HEK293 (cell line): Measurements from ENCODE around the gene PLPPR1.

Source experiments
- CTCF ChIA-PET: fragments of 350-600 bp; formaldehyde crosslinking; extraction: SDS; loops from one replicate; lab custom pipeline; 2021; ENCODE audit warnings: antibody characterized with exemption; lab: Yijun Ruan, JAX
- POLR2A ChIA-PET: fragments of 300-600 bp; formaldehyde crosslinking; extraction: SDS; loops from one replicate; lab custom pipeline; 2020; ENCODE audit warnings: antibody characterized with exemption, inconsistent platforms; lab: Yijun Ruan, JAX
- H3K27ac ChIP-seq: fragments of 200-500 bp; sonication (Bioruptor generic); 2 replicates; pipeline ENCODE4 v1.5.1; 2014; ENCODE audit warnings: low read depth, low read length, control low read depth, inconsistent platforms; ENCODE audit errors: extremely low read depth
- H3K36me3 ChIP-seq, 2 experiments: fragments of 200-500 bp in 1 of 2; sonication (Bioruptor generic) in 1 of 2; 1 replicate in 1 of 2; 2 replicates in 1 of 2; pipeline ENCODE4 v1.5.1; 2014 to 2017; ENCODE audit warnings: inconsistent platforms in 2 of 2, low read length in 2 of 2; ENCODE audit not compliant: control insufficient read depth in 2 of 2, insufficient read depth in 1 of 2
- H3K4me1 ChIP-seq: fragments of 200-500 bp; sonication (Bioruptor generic); 2 replicates; pipeline ENCODE4 v1.5.1; 2014; ENCODE audit warnings: mild to moderate bottlenecking, low read length, inconsistent platforms; ENCODE audit not compliant: control insufficient read depth, insufficient read depth
- H3K4me3 ChIP-seq: 2 replicates; pipeline ENCODE4 v1.5.1; 2011; ENCODE audit warnings: low read depth, mild to moderate bottlenecking, control low read depth, low read length, moderate library complexity
- H3K9me3 ChIP-seq: fragments of 200-500 bp; sonication (Bioruptor generic); 2 replicates; pipeline ENCODE4 v1.5.1; 2014; ENCODE audit warnings: low read depth, low read length, inconsistent platforms; ENCODE audit not compliant: control insufficient read depth, insufficient read depth
- BCL11B ChIP-seq: fragments of 450-650 bp; formaldehyde crosslinking; IDR thresholded peaks from 2 replicates; pipeline ENCODE4 v1.5.1; 2016; ENCODE audit warnings: low read depth, missing biosample characterization, missing genetic modification characterization
- GLIS2 ChIP-seq: fragments of 450-650 bp; formaldehyde crosslinking; IDR thresholded peaks from 2 replicates; pipeline ENCODE4 v1.5.1; 2016; ENCODE audit warnings: missing biosample characterization, missing genetic modification characterization
- KLF1 ChIP-seq: fragments of 450-650 bp; formaldehyde crosslinking; IDR thresholded peaks from 2 replicates; pipeline ENCODE4 v1.5.1; 2016; ENCODE audit warnings: missing biosample characterization, missing genetic modification characterization
- SCRT1 ChIP-seq: fragments of 450-650 bp; formaldehyde crosslinking; IDR thresholded peaks from 2 replicates; pipeline ENCODE4 v1.5.1; 2016; ENCODE audit warnings: missing biosample characterization, missing genetic modification characterization, borderline replicate concordance
- ZBTB21 ChIP-seq: fragments of 450-650 bp; formaldehyde crosslinking; IDR thresholded peaks from 2 replicates; pipeline ENCODE4 v1.5.1; 2017; ENCODE audit warnings: missing biosample characterization, missing genetic modification characterization
- ZFP3 ChIP-seq: fragments of 450-650 bp; formaldehyde crosslinking; IDR thresholded peaks from 2 replicates; pipeline ENCODE4 v1.5.1; 2016; ENCODE audit warnings: low read depth, missing biosample characterization, missing genetic modification characterization
- ZFP69B ChIP-seq: fragments of 450-650 bp; formaldehyde crosslinking; IDR thresholded peaks from 2 replicates; pipeline ENCODE4 v1.5.1; 2016; ENCODE audit warnings: missing biosample characterization, missing genetic modification characterization
- ZNF274 ChIP-seq, 2 experiments: fragments of 200-500 bp in 1 of 2; fragments of 450-650 bp in 1 of 2; sonication (Bioruptor generic) in 1 of 2; formaldehyde crosslinking in 1 of 2; IDR thresholded peaks; 2 replicates each; pipeline versions ENCODE4 v1.5.1 to v1.6.1; 2014 to 2016; ENCODE audit warnings: borderline replicate concordance in 1 of 2, inconsistent platforms in 1 of 2, low read length in 1 of 2, missing biosample characterization in 1 of 2, missing genetic modification characterization in 1 of 2
- ZNF302 ChIP-seq: fragments of 450-650 bp; formaldehyde crosslinking; IDR thresholded peaks from 2 replicates; pipeline ENCODE4 v1.5.1; 2016; ENCODE audit warnings: missing biosample characterization, missing genetic modification characterization, low read depth
- ZNF423 ChIP-seq: fragments of 450-650 bp; formaldehyde crosslinking; IDR thresholded peaks from 2 replicates; pipeline ENCODE4 v1.5.1; 2016; ENCODE audit warnings: missing biosample characterization, missing genetic modification characterization
- ZNF473 ChIP-seq: fragments of 450-650 bp; formaldehyde crosslinking; IDR thresholded peaks from 2 replicates; pipeline ENCODE4 v1.5.1; 2017; ENCODE audit warnings: missing biosample characterization, missing genetic modification characterization
- ZNF629 ChIP-seq: fragments of 450-650 bp; formaldehyde crosslinking; IDR thresholded peaks from 2 replicates; pipeline ENCODE4 v1.5.1; 2017; ENCODE audit warnings: missing biosample characterization, missing genetic modification characterization
- ZNF785 ChIP-seq: fragments of 450-650 bp; formaldehyde crosslinking; IDR thresholded peaks from 2 replicates; pipeline ENCODE4 v1.5.1; 2016; ENCODE audit warnings: missing biosample characterization, missing genetic modification characterization
- ZNF791 ChIP-seq: fragments of 450-650 bp; formaldehyde crosslinking; IDR thresholded peaks from 2 replicates; pipeline ENCODE4 v1.5.1; 2016; ENCODE audit warnings: missing biosample characterization, missing genetic modification characterization
- ZNF830 ChIP-seq: fragments of 450-650 bp; IDR thresholded peaks from 2 replicates; pipeline ENCODE4 v1.5.0; 2018; ENCODE audit warnings: missing biosample characterization, missing genetic modification characterization, low read depth, mild to moderate bottlenecking, moderate library complexity
- TF ChIP-seq, protein P1 (sequence below): fragments of 450-650 bp; formaldehyde crosslinking; IDR thresholded peaks from 2 replicates; pipeline ENCODE4 v1.5.1; 2016; ENCODE audit warnings: missing biosample characterization, missing genetic modification characterization, low read depth
- TF ChIP-seq, protein P2 (sequence below): fragments of 450-650 bp; formaldehyde crosslinking; IDR thresholded peaks from 2 replicates; pipeline ENCODE4 v1.5.1; 2016; ENCODE audit warnings: missing biosample characterization, missing genetic modification characterization
- TF ChIP-seq, protein P3 (sequence below): fragments of 450-650 bp; formaldehyde crosslinking; IDR thresholded peaks from 2 replicates; pipeline ENCODE4; 2016; ENCODE audit warnings: missing biosample characterization, missing genetic modification characterization
- TF ChIP-seq, protein P4 (sequence below): fragments of 450-650 bp; formaldehyde crosslinking; IDR thresholded peaks from 2 replicates; pipeline ENCODE4 v1.5.1; 2016; ENCODE audit warnings: missing biosample characterization, missing genetic modification characterization
- TF ChIP-seq, protein P5 (sequence below): fragments of 450-650 bp; formaldehyde crosslinking; IDR thresholded peaks from 2 replicates; pipeline ENCODE4 v1.5.1; 2016; ENCODE audit warnings: missing biosample characterization, missing genetic modification characterization
- TF ChIP-seq, protein P6 (sequence below): fragments of 450-650 bp; formaldehyde crosslinking; IDR thresholded peaks from 2 replicates; pipeline ENCODE4 v1.5.1; 2016; ENCODE audit warnings: missing biosample characterization, missing genetic modification characterization
- TF ChIP-seq, protein P7 (sequence below): fragments of 450-650 bp; formaldehyde crosslinking; IDR thresholded peaks from 2 replicates; pipeline ENCODE4 v1.5.1; 2016; ENCODE audit warnings: missing biosample characterization, missing genetic modification characterization, borderline replicate concordance

PLPPR1 gene

DNA sequence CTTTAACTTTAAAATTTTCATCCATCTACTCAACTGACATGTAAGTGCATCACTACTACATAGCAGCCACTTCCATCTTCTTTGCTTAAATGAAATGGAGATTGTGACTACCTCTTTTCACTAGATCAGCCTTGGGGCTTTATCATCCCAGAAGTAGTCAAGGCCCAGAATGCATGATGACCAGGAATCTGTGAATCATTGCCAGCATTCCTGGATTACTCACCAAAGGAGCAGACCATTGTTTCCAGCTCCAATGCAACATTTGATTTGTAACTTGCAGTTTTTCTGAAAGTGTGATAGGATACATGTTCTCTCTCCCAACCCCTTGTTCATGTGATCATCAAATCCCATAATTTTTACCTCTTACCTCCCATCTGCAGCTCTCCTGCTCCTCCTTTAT is 65.1 kb downstream of the PLPPR1 start:
- CTCF ChIA-PET, result interaction anchor here (0.9 to 2.1 kb wide), 4 partner anchors 22 to 491 kb away, joined by 3 to 6 read pairs (median 4); no protein-coding TSS in a partner anchor

DNA sequence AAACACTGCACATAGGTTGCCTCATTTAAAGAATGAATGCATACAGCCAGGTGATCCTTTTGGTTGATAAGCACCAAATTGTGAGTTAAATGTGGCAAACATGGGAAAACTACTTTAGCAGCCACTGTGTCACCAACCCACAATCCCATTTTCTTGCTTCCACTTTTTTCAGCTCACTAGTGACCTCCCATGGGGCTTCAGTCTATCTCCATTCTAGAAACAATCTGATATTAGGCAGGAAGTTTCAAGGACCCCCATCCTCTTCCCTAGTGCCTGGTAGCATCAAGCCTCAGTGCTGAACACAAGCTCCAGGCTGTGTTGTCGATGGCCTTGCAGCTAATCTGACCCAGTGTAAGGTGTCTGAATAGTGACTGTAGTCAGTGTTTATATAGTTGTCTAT is 66.2 kb downstream of the PLPPR1 start:
- H3K36me3 ChIP-seq, result no peaks in the 10 kb centered on the region
- POLR2A ChIA-PET, result no interaction called here
- CTCF ChIA-PET, result interaction anchor here (0.7 to 2.1 kb wide), 4 partner anchors 24 to 493 kb away, joined by 3 to 6 read pairs (median 4); no protein-coding TSS in a partner anchor

More for the DNA sequence above, 65.1 kb downstream of the PLPPR1 start:
- Histone ChIP-seq H3K27ac (no peak overlapping the region), H3K4me1 (no peaks in the 10 kb centered on the region), H3K36me3 (no peaks in the 10 kb centered on the region), H3K9me3 (no peaks in the 10 kb centered on the region), H3K4me3 (no peak overlapping the region)
- POLR2A ChIA-PET, result no interaction called here
- TF ChIP-seq, protein P1, sequence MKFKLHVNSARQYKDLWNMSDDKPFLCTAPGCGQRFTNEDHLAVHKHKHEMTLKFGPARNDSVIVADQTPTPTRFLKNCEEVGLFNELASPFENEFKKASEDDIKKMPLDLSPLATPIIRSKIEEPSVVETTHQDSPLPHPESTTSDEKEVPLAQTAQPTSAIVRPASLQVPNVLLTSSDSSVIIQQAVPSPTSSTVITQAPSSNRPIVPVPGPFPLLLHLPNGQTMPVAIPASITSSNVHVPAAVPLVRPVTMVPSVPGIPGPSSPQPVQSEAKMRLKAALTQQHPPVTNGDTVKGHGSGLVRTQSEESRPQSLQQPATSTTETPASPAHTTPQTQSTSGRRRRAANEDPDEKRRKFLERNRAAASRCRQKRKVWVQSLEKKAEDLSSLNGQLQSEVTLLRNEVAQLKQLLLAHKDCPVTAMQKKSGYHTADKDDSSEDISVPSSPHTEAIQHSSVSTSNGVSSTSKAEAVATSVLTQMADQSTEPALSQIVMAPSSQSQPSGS (tag by site-specific recombination), result no peak
- TF ChIP-seq ZNF473 (tag by site-specific recombination), result no peak
- TF ChIP-seq BCL11B (tag by site-specific recombination), result no peak
- no peak for TF ChIP-seq ZNF830
- no peak for TF ChIP-seq GLIS2 (tag by site-specific recombination)

More for the DNA sequence above, 66.2 kb downstream of the PLPPR1 start:
- H3K4me1 ChIP-seq, result no peaks in the 10 kb centered on the region
- TF ChIP-seq SCRT1 (tag by site-specific recombination) (no peak), ZFP3 (tag by site-specific recombination) (no peak), ZBTB21 (tag by site-specific recombination) (no peak), ZFP69B (tag by site-specific recombination) (no peak), ZNF302 (tag by site-specific recombination) (no peak), ZNF785 (tag by site-specific recombination) (no peak), KLF1 (tag by site-specific recombination) (no peak), ZNF423 (no peak), ZNF629 (tag by site-specific recombination) (no peak), ZNF274 (IDR thresholded peaks at IDR 0.05; ENCODE audit: low read length) (no peak), ZNF274 (tag by site-specific recombination; IDR thresholded peaks at IDR 0.05; ENCODE audit: borderline replicate concordance) (no peak), ZNF791 (tag by site-specific recombination) (no peak)
- TF ChIP-seq, protein P2, sequence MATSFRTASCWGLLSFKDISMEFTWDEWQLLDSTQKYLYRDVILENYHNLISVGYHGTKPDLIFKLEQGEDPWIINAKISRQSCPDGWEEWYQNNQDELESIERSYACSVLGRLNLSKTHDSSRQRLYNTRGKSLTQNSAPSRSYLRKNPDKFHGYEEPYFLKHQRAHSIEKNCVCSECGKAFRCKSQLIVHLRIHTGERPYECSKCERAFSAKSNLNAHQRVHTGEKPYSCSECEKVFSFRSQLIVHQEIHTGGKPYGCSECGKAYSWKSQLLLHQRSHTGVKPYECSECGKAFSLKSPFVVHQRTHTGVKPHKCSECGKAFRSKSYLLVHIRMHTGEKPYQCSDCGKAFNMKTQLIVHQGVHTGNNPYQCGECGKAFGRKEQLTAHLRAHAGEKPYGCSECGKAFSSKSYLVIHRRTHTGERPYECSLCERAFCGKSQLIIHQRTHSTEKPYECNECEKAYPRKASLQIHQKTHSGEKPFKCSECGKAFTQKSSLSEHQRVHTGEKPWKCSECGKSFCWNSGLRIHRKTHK (tag by site-specific recombination), result no peak
- TF ChIP-seq, protein P3, sequence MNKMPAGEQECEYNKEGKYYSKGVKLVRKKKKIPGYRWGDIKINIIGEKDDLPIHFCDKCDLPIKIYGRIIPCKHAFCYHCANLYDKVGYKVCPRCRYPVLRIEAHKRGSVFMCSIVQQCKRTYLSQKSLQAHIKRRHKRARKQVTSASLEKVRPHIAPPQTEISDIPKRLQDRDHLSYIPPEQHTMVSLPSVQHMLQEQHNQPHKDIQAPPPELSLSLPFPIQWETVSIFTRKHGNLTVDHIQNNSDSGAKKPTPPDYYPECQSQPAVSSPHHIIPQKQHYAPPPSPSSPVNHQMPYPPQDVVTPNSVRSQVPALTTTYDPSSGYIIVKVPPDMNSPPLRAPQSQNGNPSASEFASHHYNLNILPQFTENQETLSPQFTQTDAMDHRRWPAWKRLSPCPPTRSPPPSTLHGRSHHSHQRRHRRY (tag by site-specific recombination), result no peak
- TF ChIP-seq, protein P4, sequence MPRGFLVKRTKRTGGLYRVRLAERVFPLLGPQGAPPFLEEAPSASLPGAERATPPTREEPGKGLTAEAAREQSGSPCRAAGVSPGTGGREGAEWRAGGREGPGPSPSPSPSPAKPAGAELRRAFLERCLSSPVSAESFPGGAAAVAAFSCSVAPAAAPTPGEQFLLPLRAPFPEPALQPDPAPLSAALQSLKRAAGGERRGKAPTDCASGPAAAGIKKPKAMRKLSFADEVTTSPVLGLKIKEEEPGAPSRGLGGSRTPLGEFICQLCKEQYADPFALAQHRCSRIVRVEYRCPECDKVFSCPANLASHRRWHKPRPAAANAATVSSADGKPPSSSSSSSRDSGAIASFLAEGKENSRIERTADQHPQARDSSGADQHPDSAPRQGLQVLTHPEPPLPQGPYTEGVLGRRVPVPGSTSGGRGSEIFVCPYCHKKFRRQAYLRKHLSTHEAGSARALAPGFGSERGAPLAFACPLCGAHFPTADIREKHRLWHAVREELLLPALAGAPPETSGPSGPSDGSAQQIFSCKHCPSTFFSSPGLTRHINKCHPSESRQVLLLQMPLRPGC (tag by site-specific recombination), result no peak
- TF ChIP-seq, protein P5, sequence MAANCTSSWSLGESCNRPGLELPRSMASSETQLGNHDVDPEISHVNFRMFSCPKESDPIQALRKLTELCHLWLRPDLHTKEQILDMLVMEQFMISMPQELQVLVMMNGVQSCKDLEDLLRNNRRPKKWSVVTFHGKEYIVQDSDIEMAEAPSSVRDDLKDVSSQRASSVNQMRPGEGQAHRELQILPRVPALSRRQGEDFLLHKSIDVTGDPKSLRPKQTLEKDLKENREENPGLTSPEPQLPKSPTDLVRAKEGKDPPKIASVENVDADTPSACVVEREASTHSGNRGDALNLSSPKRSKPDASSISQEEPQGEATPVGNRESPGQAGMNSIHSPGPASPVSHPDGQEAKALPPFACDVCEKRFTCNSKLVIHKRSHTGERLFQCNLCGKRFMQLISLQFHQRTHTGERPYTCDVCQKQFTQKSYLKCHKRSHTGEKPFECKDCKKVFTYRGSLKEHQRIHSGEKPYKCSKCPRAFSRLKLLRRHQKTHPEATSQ (tag by site-specific recombination), result no peak
- TF ChIP-seq, protein P6, sequence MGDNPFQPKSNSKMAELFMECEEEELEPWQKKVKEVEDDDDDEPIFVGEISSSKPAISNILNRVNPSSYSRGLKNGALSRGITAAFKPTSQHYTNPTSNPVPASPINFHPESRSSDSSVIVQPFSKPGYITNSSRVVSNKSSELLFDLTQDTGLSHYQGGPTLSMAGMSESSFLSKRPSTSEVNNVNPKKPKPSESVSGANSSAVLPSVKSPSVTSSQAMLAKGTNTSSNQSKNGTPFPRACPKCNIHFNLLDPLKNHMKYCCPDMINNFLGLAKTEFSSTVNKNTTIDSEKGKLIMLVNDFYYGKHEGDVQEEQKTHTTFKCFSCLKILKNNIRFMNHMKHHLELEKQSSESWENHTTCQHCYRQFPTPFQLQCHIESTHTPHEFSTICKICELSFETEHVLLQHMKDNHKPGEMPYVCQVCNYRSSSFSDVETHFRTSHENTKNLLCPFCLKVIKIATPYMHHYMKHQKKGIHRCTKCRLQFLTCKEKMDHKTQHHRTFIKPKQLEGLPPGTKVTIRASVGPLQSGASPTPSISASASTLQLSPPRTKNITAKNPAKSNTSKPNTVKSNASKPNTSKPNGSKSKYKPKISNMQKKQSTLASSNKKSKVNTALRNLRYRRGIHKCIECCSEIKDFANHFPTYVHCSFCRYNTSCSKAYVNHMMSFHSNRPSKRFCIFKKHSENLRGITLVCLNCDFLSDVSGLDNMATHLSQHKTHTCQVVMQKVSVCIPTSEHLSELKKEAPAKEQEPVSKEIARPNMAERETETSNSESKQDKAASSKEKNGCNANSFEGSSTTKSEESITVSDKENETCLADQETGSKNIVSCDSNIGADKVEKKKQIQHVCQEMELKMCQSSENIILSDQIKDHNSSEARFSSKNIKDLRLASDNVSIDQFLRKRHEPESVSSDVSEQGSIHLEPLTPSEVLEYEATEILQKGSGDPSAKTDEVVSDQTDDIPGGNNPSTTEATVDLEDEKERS, result no peak
- TF ChIP-seq, protein P7, sequence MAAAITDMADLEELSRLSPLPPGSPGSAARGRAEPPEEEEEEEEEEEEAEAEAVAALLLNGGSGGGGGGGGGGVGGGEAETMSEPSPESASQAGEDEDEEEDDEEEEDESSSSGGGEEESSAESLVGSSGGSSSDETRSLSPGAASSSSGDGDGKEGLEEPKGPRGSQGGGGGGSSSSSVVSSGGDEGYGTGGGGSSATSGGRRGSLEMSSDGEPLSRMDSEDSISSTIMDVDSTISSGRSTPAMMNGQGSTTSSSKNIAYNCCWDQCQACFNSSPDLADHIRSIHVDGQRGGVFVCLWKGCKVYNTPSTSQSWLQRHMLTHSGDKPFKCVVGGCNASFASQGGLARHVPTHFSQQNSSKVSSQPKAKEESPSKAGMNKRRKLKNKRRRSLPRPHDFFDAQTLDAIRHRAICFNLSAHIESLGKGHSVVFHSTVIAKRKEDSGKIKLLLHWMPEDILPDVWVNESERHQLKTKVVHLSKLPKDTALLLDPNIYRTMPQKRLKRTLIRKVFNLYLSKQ (tag by site-specific recombination), result no peak
- H3K4me3 ChIP-seq, result no peak overlapping the region
- no peak overlapping the region for H3K27ac ChIP-seq
- no peaks in the 10 kb centered on the region for H3K9me3 ChIP-seq
